GM12801 (cell line): ENCODE measurements around the gene ATP8A2.

Source experiments
- TF ChIP-seq, protein P1 (sequence below): IDR thresholded peaks from one replicate; pipeline ENCODE4 v1.5.1; 2011; ENCODE audit warnings: control low read depth; ENCODE audit not compliant: insufficient read length; ENCODE audit errors: extremely low read depth

ATP8A2 gene

DNA sequence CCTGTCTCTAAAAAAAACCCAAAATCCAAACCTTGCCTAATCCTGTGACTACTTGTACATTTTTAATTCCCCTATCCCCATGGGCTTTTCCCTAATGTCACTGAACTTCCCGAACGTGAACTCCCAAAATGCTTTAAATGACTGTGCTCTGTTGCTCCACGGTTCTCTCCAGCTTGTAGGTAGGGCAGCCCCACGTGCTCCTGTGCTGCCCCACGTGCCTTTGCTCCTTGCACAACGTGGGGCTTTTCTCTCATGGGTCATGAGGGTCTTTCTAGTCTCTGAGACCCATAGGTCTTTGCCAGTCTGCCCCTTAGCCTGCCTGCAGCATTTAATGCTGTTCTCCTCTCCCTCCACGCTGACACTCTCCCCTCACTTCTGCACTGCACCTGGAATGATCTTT is 558.0 kb downstream of the ATP8A2 start:
- TF ChIP-seq, protein P1, sequence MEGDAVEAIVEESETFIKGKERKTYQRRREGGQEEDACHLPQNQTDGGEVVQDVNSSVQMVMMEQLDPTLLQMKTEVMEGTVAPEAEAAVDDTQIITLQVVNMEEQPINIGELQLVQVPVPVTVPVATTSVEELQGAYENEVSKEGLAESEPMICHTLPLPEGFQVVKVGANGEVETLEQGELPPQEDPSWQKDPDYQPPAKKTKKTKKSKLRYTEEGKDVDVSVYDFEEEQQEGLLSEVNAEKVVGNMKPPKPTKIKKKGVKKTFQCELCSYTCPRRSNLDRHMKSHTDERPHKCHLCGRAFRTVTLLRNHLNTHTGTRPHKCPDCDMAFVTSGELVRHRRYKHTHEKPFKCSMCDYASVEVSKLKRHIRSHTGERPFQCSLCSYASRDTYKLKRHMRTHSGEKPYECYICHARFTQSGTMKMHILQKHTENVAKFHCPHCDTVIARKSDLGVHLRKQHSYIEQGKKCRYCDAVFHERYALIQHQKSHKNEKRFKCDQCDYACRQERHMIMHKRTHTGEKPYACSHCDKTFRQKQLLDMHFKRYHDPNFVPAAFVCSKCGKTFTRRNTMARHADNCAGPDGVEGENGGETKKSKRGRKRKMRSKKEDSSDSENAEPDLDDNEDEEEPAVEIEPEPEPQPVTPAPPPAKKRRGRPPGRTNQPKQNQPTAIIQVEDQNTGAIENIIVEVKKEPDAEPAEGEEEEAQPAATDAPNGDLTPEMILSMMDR, result no peak

DNA sequence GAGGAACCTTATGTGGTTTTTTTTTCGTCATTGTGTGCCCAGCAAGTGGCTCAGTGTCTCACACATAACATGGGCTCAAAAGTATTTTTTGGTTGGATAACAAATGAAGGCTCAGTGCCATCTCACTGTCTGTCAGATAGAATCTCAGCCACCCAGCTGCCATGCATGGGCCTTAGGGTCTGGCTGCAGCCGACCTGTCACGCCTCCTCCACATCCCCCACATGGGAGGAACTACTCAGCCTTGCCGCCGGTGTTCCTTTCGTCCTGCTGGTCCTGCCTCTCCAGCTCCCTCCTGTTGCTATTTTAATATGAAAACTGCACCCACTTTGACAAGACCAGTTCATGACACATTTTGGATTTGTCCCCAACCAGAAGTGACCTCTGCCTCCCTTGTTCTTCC is 558.9 kb downstream of the ATP8A2 start:
- TF ChIP-seq, protein P1, result no peak

DNA sequence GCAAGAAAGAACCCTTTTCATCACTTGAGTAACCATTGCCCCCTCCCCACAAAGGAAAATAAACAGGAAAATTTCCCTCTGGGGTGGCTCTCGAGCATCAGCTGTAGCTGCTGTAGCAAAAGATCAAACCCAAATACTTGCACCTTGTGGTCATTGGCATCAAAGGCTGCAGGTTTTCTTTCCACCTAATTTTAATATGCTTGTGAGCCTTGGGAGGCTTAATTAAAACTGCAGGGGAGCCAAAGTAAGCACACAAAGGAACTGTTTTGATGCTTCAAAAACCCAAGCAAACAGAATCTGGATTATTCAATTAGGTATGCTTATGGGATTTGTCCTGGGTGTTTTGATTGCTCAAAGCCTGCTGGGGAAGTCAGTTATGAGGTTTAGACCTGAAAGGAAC is 560.6 kb downstream of the ATP8A2 start:
- TF ChIP-seq, protein P1, result no peak

DNA sequence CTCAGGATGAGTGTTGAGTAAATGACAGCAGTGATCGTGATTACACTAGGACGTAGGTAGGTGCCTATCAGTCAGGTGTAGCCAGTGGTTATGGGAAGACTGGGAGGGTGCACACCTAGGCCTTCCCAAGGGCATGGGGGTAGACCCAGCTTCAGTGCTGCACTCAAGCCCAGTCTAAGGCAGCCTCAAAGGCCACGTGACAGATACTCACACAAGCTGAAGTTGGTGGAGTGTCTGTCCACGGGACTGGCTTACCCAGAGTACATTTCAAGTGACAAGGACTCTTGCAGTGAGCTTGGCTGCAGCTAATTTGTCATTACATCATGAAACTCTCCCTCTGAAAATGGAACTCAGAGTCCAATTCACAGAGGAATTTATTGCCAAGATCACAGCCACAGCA is 561.7 kb downstream of the ATP8A2 start:
- TF ChIP-seq, protein P1, result no peak

- TF ChIP-seq, protein P1, result no peak
These were observed 562.4 kb downstream of the ATP8A2 start for GRCh38 chr13:25934127-25934526.

DNA sequence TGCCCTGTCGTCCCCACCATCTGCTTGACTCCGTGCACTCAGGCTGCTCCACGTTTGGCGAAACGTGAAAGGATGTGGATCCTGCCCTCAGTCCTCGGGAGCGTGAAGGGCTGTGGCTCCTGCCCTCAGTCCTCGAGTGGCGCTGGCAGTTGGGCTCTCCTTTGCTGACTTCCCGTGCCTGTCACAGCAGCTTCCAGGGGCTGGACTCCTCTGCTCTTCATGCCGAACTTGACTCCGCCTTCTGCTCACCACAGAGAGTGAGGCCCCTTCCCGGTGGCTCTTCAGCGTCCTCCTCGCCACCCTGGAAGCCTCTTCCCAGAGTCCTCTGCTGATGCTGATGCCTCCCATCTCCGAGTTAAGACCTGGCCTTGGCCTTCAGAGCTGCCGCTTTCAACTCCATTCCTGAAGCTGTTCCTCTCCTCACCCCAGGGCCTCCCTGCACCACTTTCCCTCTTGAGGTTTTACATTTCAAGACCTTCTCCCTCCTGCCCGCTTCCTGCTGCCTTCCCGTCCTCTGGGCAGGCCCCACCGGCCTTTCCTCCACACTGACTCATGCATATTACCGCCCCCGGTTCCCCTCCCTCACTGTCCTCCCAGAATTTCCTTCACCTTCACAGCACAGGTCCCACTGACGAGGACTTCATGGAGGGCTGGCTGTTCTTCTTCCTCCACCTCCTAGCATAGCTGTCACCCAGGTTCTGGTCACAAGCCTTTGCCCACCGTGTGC is 568.4 kb downstream of the ATP8A2 start:
- TF ChIP-seq, protein P1, result no peak

- TF ChIP-seq, protein P1, result no peak
These were observed 571.3 kb downstream of the ATP8A2 start for GRCh38 chr13:25943081-25943480.

DNA sequence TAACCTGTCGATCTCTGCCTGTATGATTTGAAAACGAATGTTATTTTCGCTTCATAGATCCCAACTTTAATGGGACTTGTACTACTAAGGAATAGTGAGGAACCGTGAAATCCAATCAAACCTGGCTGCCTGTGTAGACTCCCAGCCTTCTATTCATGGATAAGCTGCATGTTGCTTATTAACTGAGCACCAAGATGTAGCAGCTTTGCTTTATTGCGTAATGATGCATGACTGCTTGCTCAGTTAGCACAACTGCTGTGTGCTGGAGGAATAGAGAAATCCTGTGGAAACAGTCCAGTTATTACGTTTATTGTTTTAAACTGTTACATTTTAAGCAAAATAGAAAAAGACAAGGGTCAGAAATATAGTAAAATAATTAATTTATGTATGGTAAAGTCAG is 571.9 kb downstream of the ATP8A2 start:
- TF ChIP-seq, protein P1, result no peak
